PFSK-1 (cell line): ENCODE results near the gene ADARB1.

Experiments
- FOXP2 ChIP-seq: optimal IDR thresholded peaks from 2 replicates; pipeline ENCODE3; 2011; ENCODE audit warnings: borderline replicate concordance, control low read depth, inconsistent platforms; ENCODE audit not compliant: insufficient read depth; ENCODE audit errors: extremely low read length, extremely low read depth
- POLR2AphosphoS5 ChIP-seq: IDR thresholded peaks from 2 replicates; pipeline ENCODE4 v1.6.1; 2012; ENCODE audit warnings: low read depth, mild to moderate bottlenecking, control low read depth, low read length, moderate library complexity
- SIN3A ChIP-seq: IDR thresholded peaks from 2 replicates; pipeline ENCODE4 v1.6.1; 2012; ENCODE audit warnings: mild to moderate bottlenecking, low read length, moderate library complexity, borderline replicate concordance; ENCODE audit not compliant: insufficient read depth
- TAF1 ChIP-seq: IDR thresholded peaks from 2 replicates; pipeline ENCODE4 v1.6.1; 2012; ENCODE audit warnings: low read length, control low read depth, borderline replicate concordance; ENCODE audit not compliant: insufficient read depth
- TF ChIP-seq, protein P1 (sequence below), 2 experiments: IDR thresholded peaks; 2 replicates each; pipeline versions ENCODE4 v1.6.1 to v1.8.0; 2011 to 2012; ENCODE audit warnings: low read depth in 2 of 2, low read length in 2 of 2, control low read depth in 1 of 2, inconsistent platforms in 1 of 2, mild to moderate bottlenecking in 1 of 2, moderate library complexity in 1 of 2; ENCODE audit not compliant: insufficient read depth in 1 of 2

ADARB1 gene

GRCh38 chr21:45129189-45129923 is 55.0 kb downstream of the ADARB1 start:
- TF ChIP-seq SIN3A (no peak), TAF1 (no peak)
- TF ChIP-seq, protein P1, sequence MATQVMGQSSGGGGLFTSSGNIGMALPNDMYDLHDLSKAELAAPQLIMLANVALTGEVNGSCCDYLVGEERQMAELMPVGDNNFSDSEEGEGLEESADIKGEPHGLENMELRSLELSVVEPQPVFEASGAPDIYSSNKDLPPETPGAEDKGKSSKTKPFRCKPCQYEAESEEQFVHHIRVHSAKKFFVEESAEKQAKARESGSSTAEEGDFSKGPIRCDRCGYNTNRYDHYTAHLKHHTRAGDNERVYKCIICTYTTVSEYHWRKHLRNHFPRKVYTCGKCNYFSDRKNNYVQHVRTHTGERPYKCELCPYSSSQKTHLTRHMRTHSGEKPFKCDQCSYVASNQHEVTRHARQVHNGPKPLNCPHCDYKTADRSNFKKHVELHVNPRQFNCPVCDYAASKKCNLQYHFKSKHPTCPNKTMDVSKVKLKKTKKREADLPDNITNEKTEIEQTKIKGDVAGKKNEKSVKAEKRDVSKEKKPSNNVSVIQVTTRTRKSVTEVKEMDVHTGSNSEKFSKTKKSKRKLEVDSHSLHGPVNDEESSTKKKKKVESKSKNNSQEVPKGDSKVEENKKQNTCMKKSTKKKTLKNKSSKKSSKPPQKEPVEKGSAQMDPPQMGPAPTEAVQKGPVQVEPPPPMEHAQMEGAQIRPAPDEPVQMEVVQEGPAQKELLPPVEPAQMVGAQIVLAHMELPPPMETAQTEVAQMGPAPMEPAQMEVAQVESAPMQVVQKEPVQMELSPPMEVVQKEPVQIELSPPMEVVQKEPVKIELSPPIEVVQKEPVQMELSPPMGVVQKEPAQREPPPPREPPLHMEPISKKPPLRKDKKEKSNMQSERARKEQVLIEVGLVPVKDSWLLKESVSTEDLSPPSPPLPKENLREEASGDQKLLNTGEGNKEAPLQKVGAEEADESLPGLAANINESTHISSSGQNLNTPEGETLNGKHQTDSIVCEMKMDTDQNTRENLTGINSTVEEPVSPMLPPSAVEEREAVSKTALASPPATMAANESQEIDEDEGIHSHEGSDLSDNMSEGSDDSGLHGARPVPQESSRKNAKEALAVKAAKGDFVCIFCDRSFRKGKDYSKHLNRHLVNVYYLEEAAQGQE (IDR thresholded peaks at IDR 0.05; ENCODE audit: insufficient read depth in 1 of 2, low read depth in 2 of 2, low read length in 2 of 2), result no peak

GRCh38 chr21:45130324-45130774 is 56.0 kb downstream of the ADARB1 start:
- TF ChIP-seq FOXP2, result no peak
- TF ChIP-seq, protein P1 (IDR thresholded peaks at IDR 0.05; ENCODE audit: insufficient read depth in 1 of 2, low read depth in 2 of 2, low read length in 2 of 2), result no peak
- no peak for TF ChIP-seq TAF1
- no peak for TF ChIP-seq POLR2AphosphoS5
- TF ChIP-seq SIN3A, result no peak

GRCh38 chr21:45131537-45131999 is 57.2 kb downstream of the ADARB1 start:
- TF ChIP-seq, protein P1 (IDR thresholded peaks at IDR 0.05; ENCODE audit: insufficient read depth in 1 of 2, low read depth in 2 of 2, low read length in 2 of 2), result no peak
- TF ChIP-seq FOXP2, result no peak
- no peak for TF ChIP-seq TAF1
- no peak for TF ChIP-seq POLR2AphosphoS5
- no peak for TF ChIP-seq SIN3A

DNA sequence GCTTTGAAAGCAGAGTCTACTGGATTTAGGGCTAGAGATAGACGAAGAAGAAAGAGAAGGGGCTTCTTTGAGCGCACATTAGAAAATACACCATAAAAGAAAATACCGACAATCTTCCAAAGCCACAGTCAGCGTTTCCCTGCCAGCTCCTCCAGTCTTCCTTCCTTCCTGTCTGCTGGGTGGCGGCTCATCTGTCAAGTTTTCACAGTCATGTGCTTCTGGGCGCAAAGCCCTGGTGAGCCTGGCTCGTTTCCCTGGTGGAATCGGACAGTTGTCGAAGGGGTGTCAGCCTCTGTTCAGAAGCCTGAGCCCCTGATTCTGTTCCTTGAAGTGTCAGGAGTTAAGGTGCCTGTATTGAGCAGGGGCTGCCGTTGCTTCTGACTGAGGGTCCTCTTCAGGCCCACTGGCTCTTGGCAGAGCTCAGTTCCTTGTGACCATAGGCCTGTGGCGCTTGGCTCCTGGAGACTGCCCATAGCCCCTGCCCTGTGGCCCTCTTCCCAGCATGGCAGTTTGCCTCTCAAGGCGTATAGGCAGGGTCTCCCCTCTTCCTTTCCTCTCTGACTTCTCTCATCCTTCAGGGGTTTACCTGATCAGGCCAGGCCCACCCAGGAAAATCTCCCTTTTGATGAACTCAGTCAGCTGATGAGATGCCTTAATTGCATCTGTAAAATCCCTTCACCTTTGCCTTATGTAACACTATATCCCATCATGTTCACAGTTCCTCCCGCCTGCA is 58.6 kb downstream of the ADARB1 start:
- TF ChIP-seq FOXP2 (no peak), TAF1 (no peak), POLR2AphosphoS5 (no peak), SIN3A (peak; percentile 63; the same call in 1 of the 2 replicates)
- TF ChIP-seq, protein P1 (IDR thresholded peaks at IDR 0.05; ENCODE audit: insufficient read depth in 1 of 2, low read depth in 2 of 2, low read length in 2 of 2), result no peak
